IgD-negative memory B cell (primary cell): Measurements from ENCODE around the gene OAF. TPM values are rescaled to one million over a fixed set of nuclear protein-coding genes. Genes with fewer than 3 reads are reported as not detected.

Experiments
- H3K27ac Mint-ChIP-seq, 3 donors: one replicate each; pipeline ENCODE4 v1.8.0; 2020 to 2022; ENCODE audit warnings: mild to moderate bottlenecking in 3 of 3, mixed read lengths in 3 of 3, moderate library complexity in 1 of 3
- H3K27me3 Mint-ChIP-seq: one replicate; pipeline ENCODE4 v1.8.0; 2021; ENCODE audit warnings: mixed read lengths
- H3K36me3 Mint-ChIP-seq: one replicate; pipeline ENCODE4 v1.8.0; 2020; ENCODE audit warnings: mild to moderate bottlenecking, mixed read lengths
- H3K4me1 Mint-ChIP-seq, 3 donors: one replicate each; pipeline ENCODE4 v1.8.0; 2020 to 2022; ENCODE audit warnings: mixed read lengths in 3 of 3, mild to moderate bottlenecking in 1 of 3
- H3K4me3 Mint-ChIP-seq, 4 donors: one replicate each; pipeline ENCODE4 v1.8.0; 2020 to 2022; ENCODE audit warnings: mild to moderate bottlenecking in 4 of 4, mixed read lengths in 4 of 4, moderate library complexity in 3 of 4
- H3K9me3 Mint-ChIP-seq, 3 donors: one replicate each; pipeline ENCODE4 v1.8.0; 2020 to 2021; ENCODE audit warnings: mixed read lengths in 3 of 3, mild to moderate bottlenecking in 1 of 3
- polyA plus RNA-seq: library from polyadenylated mRNA; unstranded; fragments of 300-500 nt; fragmentation: Illumina TruSeq; gene quantifications from one replicate; pipeline ENCODE4 v1.2.3, GENCODE V29; 2021

Gene OAF
- polyA plus RNA-seq: 0.45 TPM

GRCh38 chr11:120210626-120211521 is at the start of gene OAF:
Gene OAF, plus strand, starts transcription at chr11:120211032. Its CDS starts 248 bp downstream, at chr11:120211280.
- peak within 1 kb of the TSS in 2 of 3 donors; percentile 63 to 88 for H3K27ac Mint-ChIP-seq
- H3K4me1 Mint-ChIP-seq: peaks cover 6 to 13% (median 11%) of the 10 kb centered on the region in 3 donors
- peak within 1 kb of the TSS; percentile 84 to 96 (median 95) for H3K4me3 Mint-ChIP-seq
- no peaks in the 10 kb centered on the region for H3K9me3 Mint-ChIP-seq
- H3K36me3 Mint-ChIP-seq: no peaks in the 10 kb centered on the region
- H3K27me3 Mint-ChIP-seq: peaks cover 12% of the 10 kb centered on the region

GRCh38 chr11:120167659-120168058 is 43.2 kb upstream of the OAF start:
- peaks cover 61% of the 10 kb centered on the region for H3K27me3 Mint-ChIP-seq
- H3K36me3 Mint-ChIP-seq: no peaks in the 10 kb centered on the region
- peaks cover 0 to 3% (median 0%) of the 10 kb centered on the region in 3 donors for H3K4me1 Mint-ChIP-seq
- no peak overlapping the region for H3K27ac Mint-ChIP-seq
- H3K9me3 Mint-ChIP-seq: peaks cover 5 to 15% (median 9%) of the 10 kb centered on the region in 3 donors
- peak overlapping the region in 1 of 4 donors; percentile 9 for H3K4me3 Mint-ChIP-seq

GRCh38 chr11:120168108-120168959 is 42.5 kb upstream of the OAF start:
- Mint-ChIP-seq H3K4me1 (peaks cover 0 to 3% (median 0%) of the 10 kb centered on the region in 3 donors), H3K27me3 (peaks cover 66% of the 10 kb centered on the region), H3K9me3 (peaks cover 5 to 15% (median 9%) of the 10 kb centered on the region in 3 donors), H3K4me3 (peak overlapping the region in 3 of 4 donors; percentile 34 to 67 (median 60)), H3K36me3 (no peaks in the 10 kb centered on the region), H3K27ac (no peak overlapping the region)

- Mint-ChIP-seq H3K27ac (no peak overlapping the region), H3K36me3 (no peaks in the 10 kb centered on the region), H3K9me3 (peaks cover 5 to 15% (median 9%) of the 10 kb centered on the region in 3 donors), H3K27me3 (peaks cover 73% of the 10 kb centered on the region), H3K4me3 (peak overlapping the region in 3 of 4 donors; percentile 34 to 67 (median 60)), H3K4me1 (peaks cover 0 to 3% (median 0%) of the 10 kb centered on the region in 3 donors)
Measured at GRCh38 chr11:120168960-120169681, 41.7 kb upstream of the OAF start.

- H3K9me3 Mint-ChIP-seq: peaks cover 3 to 8% (median 5%) of the 10 kb centered on the region in 3 donors
- peak overlapping the region in 1 of 4 donors; percentile 5 for H3K4me3 Mint-ChIP-seq
- no peak overlapping the region for H3K27ac Mint-ChIP-seq
Measured at GRCh38 chr11:120169981-120170698, 40.7 kb upstream of the OAF start.

GRCh38 chr11:120170741-120171261 is 40.0 kb upstream of the OAF start:
- peaks cover 2 to 3% (median 3%) of the 10 kb centered on the region in 3 donors for H3K9me3 Mint-ChIP-seq
- no peaks in the 10 kb centered on the region for H3K36me3 Mint-ChIP-seq
- H3K27ac Mint-ChIP-seq: no peak overlapping the region
- H3K27me3 Mint-ChIP-seq: peaks cover 72% of the 10 kb centered on the region
- H3K4me3 Mint-ChIP-seq: peak overlapping the region in 1 of 4 donors; percentile 52
- peaks cover 0 to 3% (median 0%) of the 10 kb centered on the region in 3 donors for H3K4me1 Mint-ChIP-seq

More at GRCh38 chr11:120169981-120170698, 40.7 kb upstream of the OAF start:
- H3K4me1 Mint-ChIP-seq: peaks cover 0 to 3% (median 0%) of the 10 kb centered on the region in 3 donors
- peaks cover 74% of the 10 kb centered on the region for H3K27me3 Mint-ChIP-seq
- no peaks in the 10 kb centered on the region for H3K36me3 Mint-ChIP-seq

GRCh38 chr11:120172054-120172911 is 38.5 kb upstream of the OAF start:
- H3K9me3 Mint-ChIP-seq: peaks cover 0 to under 1% (median 0%) of the 10 kb centered on the region in 3 donors
- H3K36me3 Mint-ChIP-seq: no peaks in the 10 kb centered on the region
- H3K27me3 Mint-ChIP-seq: peaks cover 67% of the 10 kb centered on the region
- H3K4me3 Mint-ChIP-seq: peak overlapping the region in 1 of 4 donors; percentile 8
- peaks cover 0 to 3% (median 0%) of the 10 kb centered on the region in 3 donors for H3K4me1 Mint-ChIP-seq
- H3K27ac Mint-ChIP-seq: no peak overlapping the region

- H3K27me3 Mint-ChIP-seq: peaks cover 58% of the 10 kb centered on the region
- no peak overlapping the region for H3K27ac Mint-ChIP-seq
- peaks cover 0 to 3% (median 0%) of the 10 kb centered on the region in 3 donors for H3K4me1 Mint-ChIP-seq
- no peak overlapping the region for H3K4me3 Mint-ChIP-seq
- H3K36me3 Mint-ChIP-seq: no peaks in the 10 kb centered on the region
- no peaks in the 10 kb centered on the region for H3K9me3 Mint-ChIP-seq
Measured at GRCh38 chr11:120173019-120173705, 37.7 kb upstream of the OAF start.

- peaks cover 52% of the 10 kb centered on the region for H3K27me3 Mint-ChIP-seq
- H3K9me3 Mint-ChIP-seq: no peaks in the 10 kb centered on the region
- H3K36me3 Mint-ChIP-seq: no peaks in the 10 kb centered on the region
- no peak overlapping the region for H3K4me3 Mint-ChIP-seq
- H3K27ac Mint-ChIP-seq: no peak overlapping the region
- H3K4me1 Mint-ChIP-seq: peaks cover 0 to under 1% (median 0%) of the 10 kb centered on the region in 3 donors
Measured at GRCh38 chr11:120173807-120174206, 37.0 kb upstream of the OAF start.

- Mint-ChIP-seq H3K27me3 (peaks cover 44% of the 10 kb centered on the region), H3K9me3 (no peaks in the 10 kb centered on the region), H3K4me3 (no peak overlapping the region), H3K27ac (peak overlapping the region in 1 of 3 donors; percentile 38), H3K36me3 (no peaks in the 10 kb centered on the region), H3K4me1 (no peaks in the 10 kb centered on the region)
Measured at GRCh38 chr11:120174866-120175265, 36.0 kb upstream of the OAF start.

- H3K36me3 Mint-ChIP-seq: no peaks in the 10 kb centered on the region
- no peaks in the 10 kb centered on the region for H3K9me3 Mint-ChIP-seq
- peaks cover 11% of the 10 kb centered on the region for H3K27me3 Mint-ChIP-seq
- H3K27ac Mint-ChIP-seq: no peak overlapping the region
- H3K4me3 Mint-ChIP-seq: no peak overlapping the region
- H3K4me1 Mint-ChIP-seq: no peaks in the 10 kb centered on the region
Measured at GRCh38 chr11:120178561-120179056, 32.2 kb upstream of the OAF start.

- peaks cover 10% of the 10 kb centered on the region for H3K27me3 Mint-ChIP-seq
- H3K36me3 Mint-ChIP-seq: no peaks in the 10 kb centered on the region
- no peaks in the 10 kb centered on the region for H3K9me3 Mint-ChIP-seq
- no peak overlapping the region for H3K27ac Mint-ChIP-seq
- H3K4me1 Mint-ChIP-seq: no peaks in the 10 kb centered on the region
- no peak overlapping the region for H3K4me3 Mint-ChIP-seq
Measured at GRCh38 chr11:120179057-120179672, 31.7 kb upstream of the OAF start.
